T-helper 2 cell treated with Interferon-gamma antibody and Interleukin-4, amounts not matched to agents 100 ng/mL and 5 ng/mL, for 36 hours (primary cell): ENCODE measurements around the gene ZNF710. TPM values are rescaled to one million over a fixed set of nuclear protein-coding genes. Genes with fewer than 3 reads are reported as not detected.

Experiments used
- total RNA-seq: library from RNA; stranded (reverse); gene quantifications from 2 replicates; pipeline ENCODE4 v1.2.3, GENCODE V29; 2022

ZNF710 gene
- total RNA-seq, 1 donor from 2014 or later: 25.5 TPM

Other genes starting within 250 kb of the ZNF710 start
- not detected in 2 replicates for gene MESP2, start 225.0 kb upstream of the ZNF710 start, total RNA-seq
- 12.0 and 12.3 TPM in 2 replicates for gene ANPEP, start 186.5 kb upstream of the ZNF710 start, total RNA-seq
- gene AP3S2, start 107.3 kb upstream of the ZNF710 start, total RNA-seq: 30.0 and 32.3 TPM in 2 replicates
- not detected in 2 replicates for gene ARPIN, start 88.4 kb upstream of the ZNF710 start, total RNA-seq
- gene IDH2, start 101.1 kb downstream of the ZNF710 start, total RNA-seq: 256 and 258 TPM in 2 replicates
- 19.0 and 20.3 TPM in 2 replicates for gene SEMA4B, start 200.0 kb downstream of the ZNF710 start, total RNA-seq
- 125 TPM in 2 replicates for gene CIB1, start 232.6 kb downstream of the ZNF710 start, total RNA-seq
- 13.1 and 14.5 TPM in 2 replicates for gene GDPGP1, start 232.9 kb downstream of the ZNF710 start, total RNA-seq
- 0.34 and 1.1 TPM in 2 replicates for gene TTLL13, start 248.2 kb downstream of the ZNF710 start, total RNA-seq